B cell (primary cell): ENCODE measurements around the gene SP140.
"Not testable (repeated sequence)": the region's sequence is repeated elsewhere in the genome, so short reads cannot be mapped to it uniquely, and the experiment has no call there.

Experiments
- CTCF ChIP-seq: fragments of 200-600 bp; IDR thresholded peaks from one replicate; pipeline ENCODE4 v1.8.0; 2022; ENCODE audit warnings: antibody characterized with exemption, mild to moderate bottlenecking
- EZH2 ChIP-seq: IDR thresholded peaks from 2 replicates; pipeline ENCODE4 v1.6.1; 2012; ENCODE audit warnings: borderline replicate concordance, low read depth, mild to moderate bottlenecking, moderate library complexity, low read length; ENCODE audit not compliant: insufficient read depth, poor library complexity, severe bottlenecking

GRCh38 chr2:230310792-230311191, 85.3 kb downstream of the SP140 start:
- TF ChIP-seq CTCF, EZH2: not testable (repeated sequence)
